HEK293 (cell line): ENCODE data around the gene TM9SF1.

Source experiments
- MZF1 ChIP-seq: fragments of 450-650 bp; formaldehyde crosslinking; IDR thresholded peaks from 2 replicates; pipeline ENCODE4 v1.5.1; 2017; ENCODE audit warnings: missing biosample characterization, missing genetic modification characterization, borderline replicate concordance
- RBAK ChIP-seq: fragments of 450-650 bp; formaldehyde crosslinking; IDR thresholded peaks from 2 replicates; pipeline ENCODE4 v1.5.1; 2016; ENCODE audit warnings: missing biosample characterization, missing genetic modification characterization
- WT1 ChIP-seq: fragments of 450-650 bp; formaldehyde crosslinking; IDR thresholded peaks from 2 replicates; pipeline ENCODE4 v1.5.1; 2016; ENCODE audit warnings: missing biosample characterization, missing genetic modification characterization
- ZBTB20 ChIP-seq: fragments of 450-650 bp; formaldehyde crosslinking; IDR thresholded peaks from 2 replicates; pipeline ENCODE4 v1.5.1; 2016; ENCODE audit warnings: missing biosample characterization, missing genetic modification characterization
- ZEB2 ChIP-seq: fragments of 450-650 bp; formaldehyde crosslinking; IDR thresholded peaks from 2 replicates; pipeline ENCODE4 v1.5.1; 2016; ENCODE audit warnings: missing biosample characterization, missing genetic modification characterization
- ZNF202 ChIP-seq: fragments of 450-650 bp; formaldehyde crosslinking; IDR thresholded peaks from 2 replicates; pipeline ENCODE4 v1.5.1; 2016; ENCODE audit warnings: missing biosample characterization, missing genetic modification characterization, borderline replicate concordance
- ZNF404 ChIP-seq: fragments of 450-650 bp; formaldehyde crosslinking; IDR thresholded peaks from 2 replicates; pipeline ENCODE4 v1.5.1; 2017; ENCODE audit warnings: missing biosample characterization, missing genetic modification characterization
- ZNF514 ChIP-seq: fragments of 450-650 bp; formaldehyde crosslinking; IDR thresholded peaks from 2 replicates; pipeline ENCODE4 v1.5.1; 2016; ENCODE audit warnings: missing biosample characterization, missing genetic modification characterization
- ZNF529 ChIP-seq: fragments of 450-650 bp; formaldehyde crosslinking; IDR thresholded peaks from 2 replicates; pipeline ENCODE4 v1.5.1; 2017; ENCODE audit warnings: missing genetic modification characterization, missing biosample characterization; ENCODE audit not compliant: insufficient replicate concordance
- ZNF561 ChIP-seq: fragments of 450-650 bp; IDR thresholded peaks from 2 replicates; pipeline ENCODE4 v1.5.1; 2018; ENCODE audit warnings: missing biosample characterization, missing genetic modification characterization, borderline replicate concordance
- ZNF571 ChIP-seq: fragments of 450-650 bp; formaldehyde crosslinking; IDR thresholded peaks from 2 replicates; pipeline ENCODE4 v1.5.0; 2017; ENCODE audit warnings: missing biosample characterization, missing genetic modification characterization
- ZNF658 ChIP-seq: fragments of 450-650 bp; formaldehyde crosslinking; IDR thresholded peaks from 2 replicates; pipeline ENCODE4; 2016; ENCODE audit warnings: missing biosample characterization, missing genetic modification characterization
- ZNF701 ChIP-seq: fragments of 450-650 bp; formaldehyde crosslinking; IDR thresholded peaks from 2 replicates; pipeline ENCODE4 v1.5.1; 2016; ENCODE audit warnings: missing biosample characterization, missing genetic modification characterization
- TF ChIP-seq, protein P1 (sequence below): fragments of 450-650 bp; formaldehyde crosslinking; IDR thresholded peaks from 2 replicates; pipeline ENCODE4 v1.5.1; 2016; ENCODE audit warnings: missing biosample characterization, missing genetic modification characterization
- TF ChIP-seq, protein P2 (sequence below): fragments of 450-650 bp; formaldehyde crosslinking; IDR thresholded peaks from 2 replicates; pipeline ENCODE4 v1.5.1; 2016; ENCODE audit warnings: missing biosample characterization, missing genetic modification characterization
- TF ChIP-seq, protein P3 (sequence below): fragments of 450-650 bp; formaldehyde crosslinking; IDR thresholded peaks from 2 replicates; pipeline ENCODE4 v1.5.1; 2016; ENCODE audit warnings: missing biosample characterization, missing genetic modification characterization
- TF ChIP-seq, protein P4 (sequence below): fragments of 450-650 bp; formaldehyde crosslinking; IDR thresholded peaks from 2 replicates; pipeline ENCODE4 v1.5.1; 2016; ENCODE audit warnings: missing biosample characterization, missing genetic modification characterization
- TF ChIP-seq, protein P5 (sequence below): fragments of 450-650 bp; formaldehyde crosslinking; IDR thresholded peaks from 2 replicates; pipeline ENCODE4 v1.5.1; 2016; ENCODE audit warnings: missing biosample characterization, missing genetic modification characterization, borderline replicate concordance
- TF ChIP-seq, protein P6 (sequence below): fragments of 450-650 bp; formaldehyde crosslinking; IDR thresholded peaks from 2 replicates; pipeline ENCODE4 v1.5.1; 2016; ENCODE audit warnings: missing biosample characterization, missing genetic modification characterization, borderline replicate concordance
- TF ChIP-seq, protein P7 (sequence below): fragments of 450-650 bp; formaldehyde crosslinking; IDR thresholded peaks from 2 replicates; pipeline ENCODE4 v1.5.1; 2017; ENCODE audit warnings: missing biosample characterization, missing genetic modification characterization

The TM9SF1 gene

DNA sequence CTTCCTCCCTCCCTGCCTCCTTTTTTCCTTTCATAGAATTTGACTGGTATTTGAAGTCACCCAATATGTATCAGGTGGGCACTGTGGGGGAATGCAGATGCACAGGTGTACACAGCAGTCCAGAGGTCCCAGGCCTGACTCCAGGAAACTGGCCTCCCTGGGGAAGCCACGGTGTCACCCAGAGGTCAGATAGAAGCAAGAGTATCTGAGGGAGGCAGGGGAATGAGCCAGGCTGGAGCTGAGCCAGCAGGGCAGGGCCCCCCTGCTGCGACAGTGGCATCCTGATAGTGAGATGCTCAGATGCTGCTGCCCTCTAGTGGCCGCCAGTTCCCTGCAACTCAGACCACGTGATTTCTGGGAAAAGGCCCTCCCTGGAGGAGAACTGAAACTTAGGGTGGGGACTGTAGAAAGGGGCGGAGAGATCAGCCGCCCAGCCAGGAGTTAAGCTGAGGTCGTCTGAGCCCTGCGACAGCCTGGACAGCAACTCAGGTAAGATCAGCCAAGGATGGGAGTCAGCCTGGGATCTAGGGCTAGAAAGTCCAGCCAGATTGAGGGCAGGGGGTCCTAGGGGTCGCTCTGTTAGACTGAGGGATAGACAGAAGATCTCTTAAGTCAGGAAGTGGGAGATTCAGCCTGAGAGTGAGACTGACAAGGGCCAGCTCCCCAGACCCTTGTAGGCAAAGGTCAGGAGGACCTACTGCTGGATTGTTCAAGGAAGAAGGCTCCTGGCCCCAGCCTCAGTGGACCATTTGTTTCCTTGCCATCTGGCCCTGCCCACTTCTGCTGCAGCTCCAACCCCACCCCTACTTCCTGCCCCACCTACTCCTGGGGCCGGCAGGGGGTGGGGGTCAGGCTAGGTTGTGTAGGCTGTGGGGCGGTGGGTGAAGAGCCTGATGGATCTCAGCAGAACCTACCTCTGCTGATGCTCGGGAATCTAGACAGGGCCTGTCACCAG lies 34.1 kb downstream of the TM9SF1 start, which contains the start of gene IRF9 (continued):
- peak; percentile 89 for TF ChIP-seq ZNF701 (tag by site-specific recombination)
- TF ChIP-seq ZNF514, result no peak
- TF ChIP-seq ZNF561 (tag by site-specific recombination), result peak; percentile 83; the same call in 1 of the 2 replicates
- no peak for TF ChIP-seq MZF1
- no peak for TF ChIP-seq ZNF404
- TF ChIP-seq, protein P1, sequence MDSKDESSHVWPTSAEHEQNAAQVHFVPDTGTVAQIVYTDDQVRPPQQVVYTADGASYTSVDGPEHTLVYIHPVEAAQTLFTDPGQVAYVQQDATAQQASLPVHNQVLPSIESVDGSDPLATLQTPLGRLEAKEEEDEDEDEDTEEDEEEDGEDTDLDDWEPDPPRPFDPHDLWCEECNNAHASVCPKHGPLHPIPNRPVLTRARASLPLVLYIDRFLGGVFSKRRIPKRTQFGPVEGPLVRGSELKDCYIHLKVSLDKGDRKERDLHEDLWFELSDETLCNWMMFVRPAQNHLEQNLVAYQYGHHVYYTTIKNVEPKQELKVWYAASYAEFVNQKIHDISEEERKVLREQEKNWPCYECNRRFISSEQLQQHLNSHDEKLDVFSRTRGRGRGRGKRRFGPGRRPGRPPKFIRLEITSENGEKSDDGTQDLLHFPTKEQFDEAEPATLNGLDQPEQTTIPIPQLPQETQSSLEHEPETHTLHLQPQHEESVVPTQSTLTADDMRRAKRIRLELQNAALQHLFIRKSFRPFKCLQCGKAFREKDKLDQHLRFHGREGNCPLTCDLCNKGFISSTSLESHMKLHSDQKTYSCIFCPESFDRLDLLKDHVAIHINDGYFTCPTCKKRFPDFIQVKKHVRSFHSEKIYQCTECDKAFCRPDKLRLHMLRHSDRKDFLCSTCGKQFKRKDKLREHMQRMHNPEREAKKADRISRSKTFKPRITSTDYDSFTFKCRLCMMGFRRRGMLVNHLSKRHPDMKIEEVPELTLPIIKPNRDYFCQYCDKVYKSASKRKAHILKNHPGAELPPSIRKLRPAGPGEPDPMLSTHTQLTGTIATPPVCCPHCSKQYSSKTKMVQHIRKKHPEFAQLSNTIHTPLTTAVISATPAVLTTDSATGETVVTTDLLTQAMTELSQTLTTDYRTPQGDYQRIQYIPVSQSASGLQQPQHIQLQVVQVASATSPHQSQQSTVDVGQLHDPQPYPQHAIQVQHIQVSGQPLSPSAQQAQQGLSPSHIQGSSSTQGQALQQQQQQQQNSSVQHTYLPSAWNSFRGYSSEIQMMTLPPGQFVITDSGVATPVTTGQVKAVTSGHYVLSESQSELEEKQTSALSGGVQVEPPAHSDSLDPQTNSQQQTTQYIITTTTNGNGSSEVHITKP (tag by site-specific recombination), result peak; percentile 50
- TF ChIP-seq ZNF202 (tag by site-specific recombination), result no peak
- TF ChIP-seq, protein P2, sequence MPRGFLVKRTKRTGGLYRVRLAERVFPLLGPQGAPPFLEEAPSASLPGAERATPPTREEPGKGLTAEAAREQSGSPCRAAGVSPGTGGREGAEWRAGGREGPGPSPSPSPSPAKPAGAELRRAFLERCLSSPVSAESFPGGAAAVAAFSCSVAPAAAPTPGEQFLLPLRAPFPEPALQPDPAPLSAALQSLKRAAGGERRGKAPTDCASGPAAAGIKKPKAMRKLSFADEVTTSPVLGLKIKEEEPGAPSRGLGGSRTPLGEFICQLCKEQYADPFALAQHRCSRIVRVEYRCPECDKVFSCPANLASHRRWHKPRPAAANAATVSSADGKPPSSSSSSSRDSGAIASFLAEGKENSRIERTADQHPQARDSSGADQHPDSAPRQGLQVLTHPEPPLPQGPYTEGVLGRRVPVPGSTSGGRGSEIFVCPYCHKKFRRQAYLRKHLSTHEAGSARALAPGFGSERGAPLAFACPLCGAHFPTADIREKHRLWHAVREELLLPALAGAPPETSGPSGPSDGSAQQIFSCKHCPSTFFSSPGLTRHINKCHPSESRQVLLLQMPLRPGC (tag by site-specific recombination), result peak; percentile 84
- TF ChIP-seq ZNF571, result no peak
- TF ChIP-seq ZBTB20 (tag by site-specific recombination), result no peak
- TF ChIP-seq, protein P3, sequence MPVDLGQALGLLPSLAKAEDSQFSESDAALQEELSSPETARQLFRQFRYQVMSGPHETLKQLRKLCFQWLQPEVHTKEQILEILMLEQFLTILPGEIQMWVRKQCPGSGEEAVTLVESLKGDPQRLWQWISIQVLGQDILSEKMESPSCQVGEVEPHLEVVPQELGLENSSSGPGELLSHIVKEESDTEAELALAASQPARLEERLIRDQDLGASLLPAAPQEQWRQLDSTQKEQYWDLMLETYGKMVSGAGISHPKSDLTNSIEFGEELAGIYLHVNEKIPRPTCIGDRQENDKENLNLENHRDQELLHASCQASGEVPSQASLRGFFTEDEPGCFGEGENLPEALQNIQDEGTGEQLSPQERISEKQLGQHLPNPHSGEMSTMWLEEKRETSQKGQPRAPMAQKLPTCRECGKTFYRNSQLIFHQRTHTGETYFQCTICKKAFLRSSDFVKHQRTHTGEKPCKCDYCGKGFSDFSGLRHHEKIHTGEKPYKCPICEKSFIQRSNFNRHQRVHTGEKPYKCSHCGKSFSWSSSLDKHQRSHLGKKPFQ (tag by site-specific recombination), result no peak
- TF ChIP-seq ZNF658 (tag by site-specific recombination), result no peak
- TF ChIP-seq, protein P4, sequence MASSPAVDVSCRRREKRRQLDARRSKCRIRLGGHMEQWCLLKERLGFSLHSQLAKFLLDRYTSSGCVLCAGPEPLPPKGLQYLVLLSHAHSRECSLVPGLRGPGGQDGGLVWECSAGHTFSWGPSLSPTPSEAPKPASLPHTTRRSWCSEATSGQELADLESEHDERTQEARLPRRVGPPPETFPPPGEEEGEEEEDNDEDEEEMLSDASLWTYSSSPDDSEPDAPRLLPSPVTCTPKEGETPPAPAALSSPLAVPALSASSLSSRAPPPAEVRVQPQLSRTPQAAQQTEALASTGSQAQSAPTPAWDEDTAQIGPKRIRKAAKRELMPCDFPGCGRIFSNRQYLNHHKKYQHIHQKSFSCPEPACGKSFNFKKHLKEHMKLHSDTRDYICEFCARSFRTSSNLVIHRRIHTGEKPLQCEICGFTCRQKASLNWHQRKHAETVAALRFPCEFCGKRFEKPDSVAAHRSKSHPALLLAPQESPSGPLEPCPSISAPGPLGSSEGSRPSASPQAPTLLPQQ, result peak; percentile 85
- peak; percentile 85 for TF ChIP-seq ZEB2 (tag by site-specific recombination)
- peak; percentile 72 for TF ChIP-seq WT1 (tag by site-specific recombination)
- no peak for TF ChIP-seq RBAK (tag by site-specific recombination)
- TF ChIP-seq, protein P5, sequence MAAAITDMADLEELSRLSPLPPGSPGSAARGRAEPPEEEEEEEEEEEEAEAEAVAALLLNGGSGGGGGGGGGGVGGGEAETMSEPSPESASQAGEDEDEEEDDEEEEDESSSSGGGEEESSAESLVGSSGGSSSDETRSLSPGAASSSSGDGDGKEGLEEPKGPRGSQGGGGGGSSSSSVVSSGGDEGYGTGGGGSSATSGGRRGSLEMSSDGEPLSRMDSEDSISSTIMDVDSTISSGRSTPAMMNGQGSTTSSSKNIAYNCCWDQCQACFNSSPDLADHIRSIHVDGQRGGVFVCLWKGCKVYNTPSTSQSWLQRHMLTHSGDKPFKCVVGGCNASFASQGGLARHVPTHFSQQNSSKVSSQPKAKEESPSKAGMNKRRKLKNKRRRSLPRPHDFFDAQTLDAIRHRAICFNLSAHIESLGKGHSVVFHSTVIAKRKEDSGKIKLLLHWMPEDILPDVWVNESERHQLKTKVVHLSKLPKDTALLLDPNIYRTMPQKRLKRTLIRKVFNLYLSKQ (tag by site-specific recombination), result no peak
- TF ChIP-seq, protein P6, sequence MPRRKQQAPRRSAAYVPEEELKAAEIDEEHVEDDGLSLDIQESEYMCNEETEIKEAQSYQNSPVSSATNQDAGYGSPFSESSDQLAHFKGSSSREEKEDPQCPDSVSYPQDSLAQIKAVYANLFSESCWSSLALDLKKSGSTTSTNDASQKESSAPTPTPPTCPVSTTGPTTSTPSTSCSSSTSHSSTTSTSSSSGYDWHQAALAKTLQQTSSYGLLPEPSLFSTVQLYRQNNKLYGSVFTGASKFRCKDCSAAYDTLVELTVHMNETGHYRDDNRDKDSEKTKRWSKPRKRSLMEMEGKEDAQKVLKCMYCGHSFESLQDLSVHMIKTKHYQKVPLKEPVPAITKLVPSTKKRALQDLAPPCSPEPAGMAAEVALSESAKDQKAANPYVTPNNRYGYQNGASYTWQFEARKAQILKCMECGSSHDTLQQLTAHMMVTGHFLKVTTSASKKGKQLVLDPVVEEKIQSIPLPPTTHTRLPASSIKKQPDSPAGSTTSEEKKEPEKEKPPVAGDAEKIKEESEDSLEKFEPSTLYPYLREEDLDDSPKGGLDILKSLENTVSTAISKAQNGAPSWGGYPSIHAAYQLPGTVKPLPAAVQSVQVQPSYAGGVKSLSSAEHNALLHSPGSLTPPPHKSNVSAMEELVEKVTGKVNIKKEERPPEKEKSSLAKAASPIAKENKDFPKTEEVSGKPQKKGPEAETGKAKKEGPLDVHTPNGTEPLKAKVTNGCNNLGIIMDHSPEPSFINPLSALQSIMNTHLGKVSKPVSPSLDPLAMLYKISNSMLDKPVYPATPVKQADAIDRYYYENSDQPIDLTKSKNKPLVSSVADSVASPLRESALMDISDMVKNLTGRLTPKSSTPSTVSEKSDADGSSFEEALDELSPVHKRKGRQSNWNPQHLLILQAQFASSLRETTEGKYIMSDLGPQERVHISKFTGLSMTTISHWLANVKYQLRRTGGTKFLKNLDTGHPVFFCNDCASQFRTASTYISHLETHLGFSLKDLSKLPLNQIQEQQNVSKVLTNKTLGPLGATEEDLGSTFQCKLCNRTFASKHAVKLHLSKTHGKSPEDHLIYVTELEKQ (tag by site-specific recombination), result 0 out of 2 replicates have a peak, but pooled peaks have one; percentile 12
- TF ChIP-seq, protein P7, sequence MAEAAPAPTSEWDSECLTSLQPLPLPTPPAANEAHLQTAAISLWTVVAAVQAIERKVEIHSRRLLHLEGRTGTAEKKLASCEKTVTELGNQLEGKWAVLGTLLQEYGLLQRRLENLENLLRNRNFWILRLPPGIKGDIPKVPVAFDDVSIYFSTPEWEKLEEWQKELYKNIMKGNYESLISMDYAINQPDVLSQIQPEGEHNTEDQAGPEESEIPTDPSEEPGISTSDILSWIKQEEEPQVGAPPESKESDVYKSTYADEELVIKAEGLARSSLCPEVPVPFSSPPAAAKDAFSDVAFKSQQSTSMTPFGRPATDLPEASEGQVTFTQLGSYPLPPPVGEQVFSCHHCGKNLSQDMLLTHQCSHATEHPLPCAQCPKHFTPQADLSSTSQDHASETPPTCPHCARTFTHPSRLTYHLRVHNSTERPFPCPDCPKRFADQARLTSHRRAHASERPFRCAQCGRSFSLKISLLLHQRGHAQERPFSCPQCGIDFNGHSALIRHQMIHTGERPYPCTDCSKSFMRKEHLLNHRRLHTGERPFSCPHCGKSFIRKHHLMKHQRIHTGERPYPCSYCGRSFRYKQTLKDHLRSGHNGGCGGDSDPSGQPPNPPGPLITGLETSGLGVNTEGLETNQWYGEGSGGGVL, result no peak
- no peak for TF ChIP-seq ZNF529
